DND-41 (cell line): ENCODE results near the gene KCNIP4.

ENCODE experiments used
- EZH2 ChIP-seq: IDR thresholded peaks from 3 replicates; pipeline ENCODE4 v1.6.1; 2012; ENCODE audit warnings: borderline replicate concordance, low read depth, mild to moderate bottlenecking, moderate library complexity, low read length, inconsistent platforms; ENCODE audit not compliant: severe bottlenecking
- TF ChIP-seq, protein P1 (sequence below): IDR thresholded peaks from 2 replicates; pipeline ENCODE4 v1.5.1; 2012; ENCODE audit warnings: borderline replicate concordance, low read length, moderate library complexity, mild to moderate bottlenecking; ENCODE audit not compliant: poor library complexity, severe bottlenecking; ENCODE audit errors: extremely low read depth

DNA sequence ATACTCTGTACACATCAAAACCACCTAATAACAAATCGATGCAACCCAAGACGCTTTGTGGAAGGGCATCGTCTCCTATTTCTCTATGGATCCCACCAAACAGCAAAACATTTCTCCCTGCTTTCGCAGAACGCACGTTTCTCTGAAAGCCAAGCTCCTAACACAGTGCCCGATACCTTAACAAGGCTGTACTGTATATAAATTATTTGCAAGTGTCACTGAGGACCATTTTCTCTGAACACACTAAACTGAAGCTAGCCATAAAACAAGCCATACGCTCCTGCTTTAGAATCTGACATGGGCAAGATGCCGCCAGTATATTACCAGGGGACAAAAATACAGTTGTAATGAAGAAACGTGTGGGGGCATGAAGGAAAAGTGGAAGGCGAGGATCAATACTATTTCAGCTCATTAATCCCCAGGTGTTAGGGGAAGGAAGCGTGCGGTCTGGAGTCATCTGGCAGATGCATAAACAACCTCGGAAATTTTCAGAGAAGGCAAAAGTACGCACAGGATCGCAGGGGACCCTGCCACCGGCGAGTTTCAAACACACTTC is 703 bp downstream of the KCNIP4 start:
- TF ChIP-seq, protein P1, sequence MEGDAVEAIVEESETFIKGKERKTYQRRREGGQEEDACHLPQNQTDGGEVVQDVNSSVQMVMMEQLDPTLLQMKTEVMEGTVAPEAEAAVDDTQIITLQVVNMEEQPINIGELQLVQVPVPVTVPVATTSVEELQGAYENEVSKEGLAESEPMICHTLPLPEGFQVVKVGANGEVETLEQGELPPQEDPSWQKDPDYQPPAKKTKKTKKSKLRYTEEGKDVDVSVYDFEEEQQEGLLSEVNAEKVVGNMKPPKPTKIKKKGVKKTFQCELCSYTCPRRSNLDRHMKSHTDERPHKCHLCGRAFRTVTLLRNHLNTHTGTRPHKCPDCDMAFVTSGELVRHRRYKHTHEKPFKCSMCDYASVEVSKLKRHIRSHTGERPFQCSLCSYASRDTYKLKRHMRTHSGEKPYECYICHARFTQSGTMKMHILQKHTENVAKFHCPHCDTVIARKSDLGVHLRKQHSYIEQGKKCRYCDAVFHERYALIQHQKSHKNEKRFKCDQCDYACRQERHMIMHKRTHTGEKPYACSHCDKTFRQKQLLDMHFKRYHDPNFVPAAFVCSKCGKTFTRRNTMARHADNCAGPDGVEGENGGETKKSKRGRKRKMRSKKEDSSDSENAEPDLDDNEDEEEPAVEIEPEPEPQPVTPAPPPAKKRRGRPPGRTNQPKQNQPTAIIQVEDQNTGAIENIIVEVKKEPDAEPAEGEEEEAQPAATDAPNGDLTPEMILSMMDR: no peak
- no peak for TF ChIP-seq EZH2
